GM18909 (cell line): ENCODE data around the gene PHGDH.

Experiments used
- ATAC-seq: cut with Tn5 transposase; IDR thresholded peaks from one replicate; pipeline ENCODE4 v1.9.1; 2021; ENCODE audit warnings: mild to moderate bottlenecking; ENCODE audit not compliant: unreplicated experiment, poor library complexity

Gene PHGDH

GRCh38 chr1:119711804-119712341, at the start of gene PHGDH:
PHGDH (plus strand) TSS chr1:119711934; CDS start chr1:119712023, 89 bp downstream.
- ATAC-seq: peak; percentile 84

- ATAC-seq: peak; percentile 66
These were observed 49.7 kb upstream of the PHGDH start for GRCh38 chr1:119662034-119662437.

GRCh38 chr1:119664067-119664466, 47.7 kb upstream of the PHGDH start:
- ATAC-seq: no peak

GRCh38 chr1:119667173-119667572, 44.6 kb upstream of the PHGDH start:
- no peak for ATAC-seq

- ATAC-seq: no peak
These were observed 40.8 kb upstream of the PHGDH start for GRCh38 chr1:119670898-119671297.

GRCh38 chr1:119673171-119673940, 38.4 kb upstream of the PHGDH start:
- no peak for ATAC-seq

- ATAC-seq: no peak
These were observed 37.6 kb upstream of the PHGDH start for GRCh38 chr1:119674111-119674526.

- no peak for ATAC-seq
These were observed 36.9 kb upstream of the PHGDH start for GRCh38 chr1:119674835-119675289.

GRCh38 chr1:119675349-119676345, 36.1 kb upstream of the PHGDH start:
- ATAC-seq: peak; percentile 72

- ATAC-seq: no peak
These were observed 35.0 kb upstream of the PHGDH start for GRCh38 chr1:119676571-119677206.

- no peak for ATAC-seq
These were observed 32.5 kb upstream of the PHGDH start for GRCh38 chr1:119679223-119679622.

GRCh38 chr1:119680193-119680592, 31.5 kb upstream of the PHGDH start:
- no peak for ATAC-seq

GRCh38 chr1:119680723-119681122, 31.0 kb upstream of the PHGDH start:
- no peak for ATAC-seq

- ATAC-seq: no peak
These were observed 30.2 kb upstream of the PHGDH start for GRCh38 chr1:119681560-119681959.

GRCh38 chr1:119682141-119682540, 29.6 kb upstream of the PHGDH start:
- no peak for ATAC-seq

GRCh38 chr1:119683893-119684292, 27.8 kb upstream of the PHGDH start:
- ATAC-seq: no peak

GRCh38 chr1:119686661-119687060, 25.1 kb upstream of the PHGDH start:
- no peak for ATAC-seq

GRCh38 chr1:119687434-119688079, 24.2 kb upstream of the PHGDH start:
- no peak for ATAC-seq

- ATAC-seq: no peak
These were observed 22.9 kb upstream of the PHGDH start for GRCh38 chr1:119688810-119689209.

- ATAC-seq: no peak
These were observed 22.2 kb upstream of the PHGDH start for GRCh38 chr1:119689511-119689910.
